ENCODE data around the gene NFKBIA. TPM values are rescaled to one million over a fixed set of nuclear protein-coding genes. Genes with fewer than 3 reads are reported as not detected.

NFKBIA gene
- total RNA-seq, 1 experiment from 2014 or later, result 101 TPM

DNA sequence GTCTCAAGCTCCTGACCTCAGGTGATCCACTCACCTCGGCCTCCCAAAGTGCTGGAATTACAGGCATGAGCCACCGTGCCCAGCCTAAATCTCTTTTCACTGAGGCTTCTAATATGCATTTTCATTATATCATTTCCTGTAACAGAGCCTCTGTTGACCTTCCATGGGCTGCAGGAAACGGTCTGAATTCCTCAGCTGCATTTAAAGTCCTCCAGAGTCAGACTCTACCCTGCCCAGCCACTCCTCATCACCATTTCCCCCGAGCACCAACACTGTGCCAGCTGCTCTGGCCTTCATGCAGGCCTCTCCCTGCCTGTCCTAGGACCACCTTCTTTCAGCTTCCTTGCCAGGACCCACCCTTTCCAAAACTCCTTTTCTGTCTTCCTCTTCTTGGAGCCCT is 9.8 kb upstream of the NFKBIA start:
- in situ Hi-C loops (cut with HindIII; ENCODE audit: low sequenced_read_pairs), result loop anchor here (25.0 kb wide), 1 partner anchor 377 kb away; the partner anchor contains the start of gene FAM177A1
- DNase-seq (ENCODE audit: low spot score), result no peak

DNA sequence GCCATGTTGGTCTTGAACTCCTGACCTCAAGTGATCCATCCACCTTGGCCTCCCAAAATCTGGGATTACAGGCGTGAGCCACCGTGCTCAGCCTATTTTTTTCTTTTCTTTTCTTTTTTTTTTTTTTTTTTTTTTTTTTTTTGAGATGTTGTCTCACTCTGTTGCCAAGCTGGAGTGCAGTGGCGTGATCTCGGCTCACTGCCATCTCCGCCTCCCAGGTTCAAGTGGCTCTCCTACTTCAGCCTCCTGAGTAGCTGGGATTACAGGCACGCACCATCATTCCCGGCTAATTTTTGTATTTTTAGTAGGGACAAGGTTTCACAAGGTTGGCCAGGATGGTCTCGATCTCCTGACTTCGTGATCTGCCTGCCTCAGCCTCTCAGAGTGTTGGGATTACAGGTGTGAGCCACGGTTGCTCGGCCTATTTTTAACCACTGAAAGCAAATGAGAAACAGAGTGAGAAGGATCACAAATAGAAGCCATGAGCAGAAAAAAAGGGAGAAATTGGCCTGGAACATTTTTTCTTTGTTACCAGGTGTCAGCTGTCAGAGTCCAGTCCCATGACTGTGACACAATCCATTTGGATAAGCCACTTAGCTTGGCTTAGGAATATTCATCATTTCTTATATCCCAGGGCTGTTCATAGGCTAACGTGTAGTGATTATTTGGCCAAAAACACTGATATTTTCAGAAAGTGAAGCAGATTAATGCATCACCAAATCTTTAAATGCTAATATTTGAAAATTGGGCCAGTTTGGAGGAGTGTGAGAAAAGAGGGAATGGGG is 7.9 kb upstream of the NFKBIA start:
- no peak for DNase-seq (ENCODE audit: low spot score)
- in situ Hi-C loops (cut with HindIII; ENCODE audit: low sequenced_read_pairs), result loop anchor here (25.0 kb wide), 1 partner anchor 375 kb away; the partner anchor contains the start of gene FAM177A1

DNA sequence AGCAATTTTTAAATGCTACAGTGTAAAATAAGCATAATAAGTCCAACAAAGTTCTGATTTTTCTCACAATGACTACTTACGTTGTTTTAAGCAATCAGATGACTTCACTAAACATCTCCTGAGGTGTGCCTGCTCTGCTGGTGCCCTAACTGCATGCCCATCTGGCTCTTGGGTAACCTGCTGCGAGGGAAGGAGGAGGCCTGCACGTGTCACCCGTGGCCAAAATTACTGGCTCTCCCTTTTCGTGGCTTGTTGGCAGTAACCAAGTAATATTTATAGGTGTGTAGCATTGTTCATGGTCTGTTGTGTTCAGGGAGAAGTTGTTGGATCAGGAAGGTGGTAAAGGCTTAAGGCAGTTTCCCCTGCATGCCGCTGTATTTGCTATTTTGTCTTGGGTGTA is 6.3 kb upstream of the NFKBIA start:
- DNase-seq (ENCODE audit: low spot score), result peak; percentile 53
- in situ Hi-C loops (cut with HindIII; ENCODE audit: low sequenced_read_pairs), result loop anchor here (25.0 kb wide), 1 partner anchor 374 kb away; the partner anchor contains the start of gene FAM177A1

DNA sequence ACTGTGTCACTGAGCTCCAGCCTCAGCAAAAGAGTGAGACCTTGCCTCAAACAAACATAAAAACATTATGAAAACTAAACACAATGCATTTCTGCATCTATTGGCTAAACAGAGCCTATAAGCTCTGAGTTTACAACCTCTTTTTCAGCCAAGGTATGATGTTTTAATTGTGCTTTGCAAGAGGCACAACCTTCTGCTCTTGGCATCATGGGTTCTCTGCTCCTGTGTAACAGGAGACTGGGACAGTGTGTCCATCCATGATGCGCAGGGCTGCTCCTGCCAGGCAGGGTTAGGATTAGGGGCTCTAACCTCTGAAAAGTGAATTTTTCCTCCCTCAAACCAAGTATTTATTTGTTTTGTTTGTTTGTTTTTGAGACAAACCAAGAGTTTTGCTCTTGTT is 5.0 kb upstream of the NFKBIA start:
- DNase-seq (ENCODE audit: low spot score), result no peak
- in situ Hi-C loops (cut with HindIII; ENCODE audit: low sequenced_read_pairs), result loop anchor here (10.0 to 25.0 kb wide), 2 partner anchors 185 to 372 kb away; partner anchors contain the start of gene FAM177A1

DNA sequence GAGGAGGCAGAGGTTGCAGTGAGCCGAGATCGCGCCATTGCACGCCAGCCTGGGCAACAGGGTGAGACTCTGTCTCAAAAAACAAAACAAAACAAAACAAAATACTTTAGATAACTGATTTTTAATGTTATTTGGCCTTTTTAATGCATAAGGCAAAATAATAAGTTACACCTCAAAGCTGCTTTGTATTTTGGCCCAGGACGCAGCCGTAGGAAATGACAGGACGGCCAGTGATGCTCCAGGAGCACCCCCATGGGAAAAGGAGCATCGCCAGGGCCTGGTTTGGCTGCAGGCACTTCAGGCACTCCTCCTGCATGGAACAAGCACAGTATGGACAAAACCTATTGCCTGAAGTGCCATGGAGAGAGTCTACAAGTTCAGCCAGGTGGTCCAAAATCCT is 3.5 kb upstream of the NFKBIA start:
- no peak for DNase-seq (ENCODE audit: low spot score)
- in situ Hi-C loops (cut with HindIII; ENCODE audit: low sequenced_read_pairs), result loop anchor here (10.0 to 25.0 kb wide), 2 partner anchors 183 to 371 kb away; partner anchors contain the start of gene FAM177A1

DNA sequence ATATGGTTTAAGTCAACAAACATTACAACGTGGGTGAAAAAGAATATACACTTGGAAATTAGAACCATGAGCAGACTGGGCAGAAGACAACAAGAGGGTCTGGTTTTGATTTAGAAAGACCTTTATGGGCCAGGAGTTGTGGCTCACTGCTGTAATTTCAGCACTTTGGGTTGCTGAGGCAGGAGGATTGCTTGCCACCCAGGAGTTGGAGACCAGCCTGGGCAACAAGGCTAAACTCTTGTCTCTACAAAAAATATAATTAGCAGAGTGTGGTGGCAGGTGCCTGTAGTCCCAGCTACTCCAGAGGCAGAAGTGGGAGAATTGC is 2.7 kb upstream of the NFKBIA start:
- DNase-seq (ENCODE audit: low spot score), result no peak
- in situ Hi-C loops (cut with HindIII; ENCODE audit: low sequenced_read_pairs), result loop anchor here (10.0 to 25.0 kb wide), 2 partner anchors 182 to 370 kb away; partner anchors contain the start of gene FAM177A1

DNA sequence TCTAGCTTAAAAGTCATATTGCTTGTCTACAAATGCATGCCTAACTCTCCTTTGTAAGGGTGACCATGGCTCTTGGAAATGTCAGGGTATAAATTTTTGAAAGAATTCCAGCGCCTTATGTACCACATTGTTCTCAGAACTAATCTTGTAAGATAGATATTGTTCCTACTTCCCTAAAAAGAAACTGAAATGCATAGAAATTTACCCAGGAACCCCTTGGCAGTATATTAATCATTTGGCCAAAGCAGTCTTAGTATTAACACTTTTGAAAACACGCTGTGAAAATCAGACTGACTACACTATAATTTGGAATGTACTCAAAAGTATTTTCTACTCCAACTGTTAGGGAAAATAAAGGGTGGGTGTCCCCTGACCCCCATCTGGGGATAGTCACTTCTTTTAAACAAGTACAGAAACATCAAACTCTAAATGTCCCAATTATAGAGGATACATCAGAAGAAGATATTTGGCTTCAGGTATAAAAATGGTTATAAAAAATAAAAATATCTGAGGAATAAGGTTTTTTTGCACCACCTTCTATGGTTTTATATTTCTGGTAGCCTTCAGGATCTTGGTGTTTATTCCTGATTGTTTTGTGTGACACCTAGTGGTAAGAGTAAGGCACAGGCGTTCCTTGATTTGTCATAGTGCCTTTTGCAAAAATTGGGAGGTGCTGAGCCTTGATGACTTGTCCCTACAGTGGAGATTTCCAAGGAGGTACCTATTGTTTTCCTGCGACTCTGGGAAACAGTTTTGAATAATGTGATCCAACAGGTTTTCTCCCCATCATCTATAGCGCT is 2.2 kb upstream of the NFKBIA start:
- in situ Hi-C loops (cut with HindIII; ENCODE audit: low sequenced_read_pairs), result loop anchor here (10.0 to 25.0 kb wide), 2 partner anchors 182 to 369 kb away; partner anchors contain the start of gene FAM177A1

DNA sequence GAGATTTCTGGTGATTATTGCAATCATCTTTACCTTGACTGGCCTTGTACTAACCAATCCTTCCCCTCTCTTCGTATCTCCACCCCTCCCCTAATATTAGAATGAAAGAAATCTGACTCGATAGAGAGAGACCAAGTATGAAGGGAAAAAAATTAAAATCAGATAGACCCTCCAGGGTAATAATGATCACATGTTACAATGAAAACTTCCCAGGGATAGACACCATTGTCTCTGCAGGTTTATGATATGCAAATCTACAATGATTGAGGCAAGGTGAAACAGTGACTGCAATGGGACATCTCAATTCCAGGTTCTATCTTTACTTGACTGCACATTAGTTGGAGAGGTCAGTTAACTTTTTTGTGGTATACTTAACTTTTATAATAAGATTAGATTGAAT is 1.5 kb upstream of the NFKBIA start:
- no peak for DNase-seq (ENCODE audit: low spot score)
- in situ Hi-C loops (cut with HindIII; ENCODE audit: low sequenced_read_pairs), result loop anchor here (10.0 to 25.0 kb wide), 2 partner anchors 181 to 369 kb away; partner anchors contain the start of gene FAM177A1

More for the DNA sequence above, 2.2 kb upstream of the NFKBIA start:
- DNase-seq (ENCODE audit: low spot score), result peak; percentile 87

DNA sequence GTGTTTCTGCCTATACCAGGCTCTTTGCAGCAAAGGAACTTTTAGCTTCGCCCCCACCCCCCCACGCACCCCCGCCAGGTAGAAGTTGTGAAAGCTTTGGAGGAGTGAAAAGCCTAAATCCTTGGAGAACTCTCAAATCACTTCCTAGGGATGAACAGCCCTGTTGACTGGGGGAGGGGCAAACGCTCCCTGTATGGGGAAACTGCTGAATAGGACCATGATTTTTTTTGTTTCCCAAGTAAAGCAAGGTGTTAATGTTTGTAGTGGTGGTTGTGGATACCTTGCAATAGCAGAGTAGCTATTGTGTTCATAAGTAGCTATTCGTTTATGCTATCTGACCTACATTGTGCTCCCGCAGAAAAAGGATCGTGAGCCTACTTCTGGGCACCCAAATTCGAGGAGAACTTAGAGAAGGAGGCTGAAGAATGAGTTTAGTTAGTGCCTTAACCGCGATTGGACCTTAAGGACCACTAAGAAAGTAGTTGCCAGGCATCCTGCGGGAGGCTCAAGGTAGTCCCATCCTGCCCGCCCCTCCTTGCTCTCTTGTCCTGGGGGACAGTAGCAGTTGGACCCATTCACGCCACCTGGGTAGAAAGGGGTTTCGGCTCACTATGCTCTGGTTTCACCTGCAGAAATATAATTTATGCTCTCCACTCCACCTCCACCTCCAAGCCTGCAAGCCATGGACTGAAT is 901 bp upstream of the NFKBIA start:
- peak; percentile 44 for DNase-seq (ENCODE audit: low spot score)
- in situ Hi-C loops (cut with HindIII; ENCODE audit: low sequenced_read_pairs), result loop anchor here (10.0 to 25.0 kb wide), 2 partner anchors 181 to 368 kb away; partner anchors contain the start of gene FAM177A1

DNA sequence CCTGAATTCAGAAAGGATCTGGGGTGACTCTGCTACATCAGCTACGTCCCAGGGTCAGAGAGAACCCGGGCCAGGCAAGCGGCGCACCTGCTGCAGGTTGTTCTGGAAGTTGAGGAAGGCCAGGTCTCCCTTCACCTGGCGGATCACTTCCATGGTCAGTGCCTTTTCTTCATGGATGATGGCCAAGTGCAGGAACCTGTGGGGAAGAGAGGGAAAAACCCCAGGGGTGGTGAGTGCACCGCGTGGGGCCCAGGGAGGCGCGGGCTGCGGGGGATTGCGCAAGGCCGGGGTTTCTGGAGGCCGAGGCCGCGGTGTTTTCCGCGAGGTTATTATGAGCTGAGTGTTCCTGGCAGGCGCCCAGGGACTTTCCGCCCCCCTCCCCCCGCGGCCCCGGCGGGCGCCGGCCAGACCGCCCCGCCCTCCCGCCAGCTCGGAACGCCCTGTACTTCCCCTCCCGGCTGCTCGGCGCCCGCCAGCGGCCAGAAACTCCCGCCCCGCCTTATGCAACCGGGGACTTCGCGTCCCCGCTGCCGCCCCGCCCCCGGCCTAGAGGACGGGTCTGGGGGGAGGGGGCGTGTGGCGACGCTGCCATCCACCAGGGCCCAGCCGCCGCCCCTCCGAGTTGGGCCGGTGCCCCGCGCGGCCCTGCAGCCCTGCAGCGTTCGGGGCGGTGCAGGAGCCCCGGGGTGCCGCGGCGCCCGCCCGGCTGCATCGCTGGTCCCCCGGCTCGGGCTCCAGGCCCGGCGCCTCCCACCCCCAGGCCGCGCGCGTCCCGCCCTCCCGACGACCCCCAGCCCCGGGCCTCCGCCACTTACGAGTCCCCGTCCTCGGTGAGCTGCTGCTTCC is 723 bp downstream of the NFKBIA start:
- peak; percentile 88 for DNase-seq (ENCODE audit: low spot score)
- in situ Hi-C loops (cut with HindIII; ENCODE audit: low sequenced_read_pairs), result loop anchor here (10.0 to 25.0 kb wide), 2 partner anchors 179 to 367 kb away; partner anchors contain the start of gene FAM177A1

DNA sequence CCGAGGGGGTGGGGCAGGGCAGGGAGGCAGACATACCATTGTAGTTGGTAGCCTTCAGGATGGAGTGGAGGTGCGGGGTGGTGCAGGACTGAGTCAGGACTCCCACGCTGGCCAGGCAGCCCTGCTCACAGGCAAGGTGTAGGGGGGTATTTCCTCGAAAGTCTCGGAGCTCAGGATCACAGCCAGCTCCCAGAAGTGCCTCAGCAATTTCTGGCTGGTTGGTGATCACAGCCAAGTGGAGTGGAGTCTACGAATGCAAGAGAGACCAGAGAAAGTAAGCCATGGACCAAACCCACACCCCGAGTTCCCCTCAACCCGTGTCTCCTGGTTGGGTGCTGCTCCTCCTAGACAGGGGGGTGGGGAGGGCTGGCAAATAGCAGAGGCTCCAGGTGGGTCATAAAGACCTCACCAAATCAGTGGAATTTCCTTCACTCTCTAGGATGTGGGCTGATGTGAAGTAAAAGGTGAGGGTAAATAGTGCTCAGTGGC is 1.4 kb downstream of the NFKBIA start:
- DNase-seq (ENCODE audit: low spot score), result peak; percentile 50
- in situ Hi-C loops (cut with HindIII; ENCODE audit: low sequenced_read_pairs), result loop anchor here (10.0 to 25.0 kb wide), 2 partner anchors 178 to 366 kb away; partner anchors contain the start of gene FAM177A1

DNA sequence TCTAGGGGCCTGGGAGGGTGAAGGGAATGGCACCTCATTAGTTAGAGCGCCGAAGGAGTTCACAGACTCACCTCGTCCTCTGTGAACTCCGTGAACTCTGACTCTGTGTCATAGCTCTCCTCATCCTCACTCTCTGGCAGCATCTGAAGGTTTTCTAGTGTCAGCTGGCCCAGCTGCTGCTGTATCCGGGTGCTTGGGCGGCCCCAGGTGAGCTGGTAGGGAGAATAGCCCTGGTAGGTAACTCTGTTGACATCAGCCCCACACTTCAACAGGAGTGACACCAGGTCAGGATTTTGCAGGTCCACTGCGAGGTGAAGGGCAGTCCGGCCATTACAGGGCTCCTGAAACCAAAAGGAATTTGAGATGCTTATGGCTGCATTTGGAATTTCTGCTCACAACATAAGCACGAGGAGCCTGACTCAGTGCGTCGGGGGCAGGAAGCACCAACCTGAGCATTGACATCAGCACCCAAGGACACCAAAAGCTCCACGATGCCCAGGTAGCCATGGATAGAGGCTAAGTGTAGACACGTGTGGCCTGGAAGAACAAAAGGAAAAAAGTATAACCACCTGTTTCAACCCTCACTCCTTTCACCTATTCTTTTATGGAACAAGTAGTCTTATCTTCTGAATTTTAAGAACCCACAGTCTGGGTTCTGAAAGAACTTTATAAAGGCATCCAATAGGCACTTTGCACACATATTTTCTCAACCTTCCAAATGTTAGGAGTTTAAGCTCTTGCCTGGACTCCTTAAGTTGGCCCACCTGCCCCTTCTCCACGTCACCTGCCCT is 2.0 kb downstream of the NFKBIA start:
- DNase-seq (ENCODE audit: low spot score), result no peak
- in situ Hi-C loops (cut with HindIII; ENCODE audit: low sequenced_read_pairs), result loop anchor here (10.0 to 25.0 kb wide), 2 partner anchors 178 to 365 kb away; partner anchors contain the start of gene FAM177A1

DNA sequence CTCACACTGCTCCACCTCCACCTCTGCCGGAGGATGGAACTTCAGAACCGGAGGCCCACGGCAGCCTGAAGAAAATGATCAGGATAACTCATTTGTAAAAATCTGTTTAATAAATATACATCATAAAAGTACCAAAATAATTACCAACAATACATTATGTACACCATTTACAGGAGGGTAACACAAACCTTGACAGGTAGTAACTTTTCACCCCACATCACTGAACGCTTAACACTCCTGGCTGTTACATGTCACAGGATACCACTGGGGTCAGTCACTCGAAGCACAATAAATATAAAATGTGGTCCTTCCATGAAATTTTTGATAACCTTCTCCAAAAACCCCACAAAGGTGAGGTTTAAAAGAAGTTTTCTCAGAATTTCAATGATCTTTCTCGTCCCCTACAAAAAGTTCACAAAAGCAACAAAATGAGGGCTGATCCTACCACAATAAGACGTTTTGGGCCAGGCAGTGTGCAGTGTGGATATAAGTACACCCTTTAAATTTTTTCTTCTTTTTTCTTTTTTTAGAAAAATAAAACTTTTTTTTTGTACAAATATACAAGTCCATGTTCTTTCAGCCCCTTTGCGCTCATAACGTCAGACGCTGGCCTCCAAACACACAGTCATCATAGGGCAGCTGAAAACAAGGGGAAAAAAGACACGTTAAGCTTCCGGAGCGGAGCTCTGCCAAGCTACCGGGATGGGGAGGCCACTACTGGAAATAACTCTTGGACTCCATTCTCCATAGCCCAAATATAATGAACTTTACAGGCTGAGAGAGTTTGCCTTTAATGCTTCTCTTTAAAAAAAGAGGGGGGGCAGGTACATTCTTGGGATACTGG is 2.9 kb downstream of the NFKBIA start:
- DNase-seq (ENCODE audit: low spot score), result no peak
- in situ Hi-C loops (cut with HindIII; ENCODE audit: low sequenced_read_pairs), result loop anchor here (10.0 to 25.0 kb wide), 2 partner anchors 177 to 364 kb away; partner anchors contain the start of gene FAM177A1

DNA sequence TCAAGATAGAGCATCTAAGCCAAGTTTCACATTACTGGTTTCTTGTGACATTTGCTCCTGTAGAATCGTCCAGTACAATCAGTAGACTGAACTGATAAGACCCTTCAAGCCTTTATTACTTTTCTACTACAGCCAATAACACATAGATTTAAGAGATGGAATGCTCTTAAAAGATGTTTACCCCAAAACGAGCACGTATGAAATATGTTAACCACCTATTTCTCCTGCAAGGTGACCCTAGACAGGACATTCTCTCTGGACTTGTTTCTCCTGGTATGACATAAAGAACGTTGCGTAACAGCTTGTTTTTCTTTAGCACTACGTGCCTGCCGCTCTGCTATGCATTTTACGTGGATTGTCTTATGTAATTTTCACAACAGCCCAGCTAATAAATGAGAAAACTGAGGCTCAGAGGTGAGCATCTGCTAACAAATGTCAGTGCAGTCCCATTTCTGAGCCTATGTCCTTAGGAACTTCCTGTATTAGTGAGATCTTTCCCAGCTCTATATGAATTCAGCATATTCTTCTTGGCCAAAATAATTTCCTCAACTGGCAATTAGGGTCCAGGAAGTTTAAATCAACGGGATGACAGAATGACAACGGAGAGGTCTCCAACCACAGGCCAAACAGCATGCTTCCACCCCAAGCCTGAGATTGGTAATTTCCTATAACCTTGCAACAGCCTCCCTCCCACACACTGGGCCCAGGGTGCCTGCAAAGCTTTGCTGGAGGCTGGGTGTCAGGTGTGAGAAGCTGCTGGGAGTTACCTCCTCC is 3.7 kb downstream of the NFKBIA start:
- no peak for DNase-seq (ENCODE audit: low spot score)
- in situ Hi-C loops (cut with HindIII; ENCODE audit: low sequenced_read_pairs), result loop anchor here (10.0 to 25.0 kb wide), 2 partner anchors 176 to 364 kb away; partner anchors contain the start of gene FAM177A1
